Measurements from ENCODE around the gene OTUD3.
A peak's percentile ranks its signal among the peaks of the same experiment; 100 is the strongest.

OTUD3 gene

DNA sequence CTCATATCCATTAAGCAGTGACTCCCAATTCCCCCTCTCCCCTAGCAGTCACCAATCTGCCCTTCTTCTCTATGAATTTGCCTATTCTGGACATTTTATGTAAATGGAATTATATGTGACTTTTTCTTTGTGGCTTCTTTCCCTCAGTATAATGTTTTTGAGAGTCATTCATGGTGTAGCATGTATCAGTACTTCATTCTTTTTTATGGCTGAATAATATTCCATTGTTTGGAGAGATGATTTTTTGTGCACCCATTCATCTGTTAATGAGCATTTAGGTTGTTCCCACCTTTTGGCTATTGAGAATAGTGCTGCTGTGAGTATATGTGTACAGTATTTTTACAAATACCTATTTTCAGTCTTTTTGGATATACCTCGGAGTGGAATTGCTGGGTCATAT lies 19.5 kb downstream of the OTUD3 start:
- H3K27ac ChIP-seq = no peak overlapping the region
- TF ChIP-seq, protein P1, sequence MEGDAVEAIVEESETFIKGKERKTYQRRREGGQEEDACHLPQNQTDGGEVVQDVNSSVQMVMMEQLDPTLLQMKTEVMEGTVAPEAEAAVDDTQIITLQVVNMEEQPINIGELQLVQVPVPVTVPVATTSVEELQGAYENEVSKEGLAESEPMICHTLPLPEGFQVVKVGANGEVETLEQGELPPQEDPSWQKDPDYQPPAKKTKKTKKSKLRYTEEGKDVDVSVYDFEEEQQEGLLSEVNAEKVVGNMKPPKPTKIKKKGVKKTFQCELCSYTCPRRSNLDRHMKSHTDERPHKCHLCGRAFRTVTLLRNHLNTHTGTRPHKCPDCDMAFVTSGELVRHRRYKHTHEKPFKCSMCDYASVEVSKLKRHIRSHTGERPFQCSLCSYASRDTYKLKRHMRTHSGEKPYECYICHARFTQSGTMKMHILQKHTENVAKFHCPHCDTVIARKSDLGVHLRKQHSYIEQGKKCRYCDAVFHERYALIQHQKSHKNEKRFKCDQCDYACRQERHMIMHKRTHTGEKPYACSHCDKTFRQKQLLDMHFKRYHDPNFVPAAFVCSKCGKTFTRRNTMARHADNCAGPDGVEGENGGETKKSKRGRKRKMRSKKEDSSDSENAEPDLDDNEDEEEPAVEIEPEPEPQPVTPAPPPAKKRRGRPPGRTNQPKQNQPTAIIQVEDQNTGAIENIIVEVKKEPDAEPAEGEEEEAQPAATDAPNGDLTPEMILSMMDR (conservative IDR thresholded peaks at IDR 0.05) = no peak

DNA sequence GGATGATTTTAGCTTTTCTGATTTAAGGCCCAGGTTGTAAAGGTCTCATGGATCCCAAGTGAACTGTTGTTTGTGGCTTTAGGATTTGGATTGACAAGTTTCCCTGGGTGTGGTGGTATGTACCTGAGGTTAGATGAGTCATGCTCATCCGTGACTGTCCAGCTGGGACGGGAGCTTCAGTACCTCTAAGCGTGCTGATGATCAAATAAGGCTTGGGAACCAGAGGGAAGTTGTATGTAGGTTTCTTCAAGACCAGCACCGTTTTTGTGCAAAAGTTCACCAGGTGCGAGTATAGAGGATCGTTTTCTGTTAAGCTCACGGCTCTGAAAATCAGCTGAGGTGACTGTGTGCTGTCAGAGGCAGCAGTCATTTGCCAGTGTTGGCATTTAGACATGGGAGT lies 21.4 kb downstream of the OTUD3 start:
- TF ChIP-seq, protein P1 (conservative IDR thresholded peaks at IDR 0.05) = no peak
- H3K27ac ChIP-seq = peak overlapping the region; percentile 68

DNA sequence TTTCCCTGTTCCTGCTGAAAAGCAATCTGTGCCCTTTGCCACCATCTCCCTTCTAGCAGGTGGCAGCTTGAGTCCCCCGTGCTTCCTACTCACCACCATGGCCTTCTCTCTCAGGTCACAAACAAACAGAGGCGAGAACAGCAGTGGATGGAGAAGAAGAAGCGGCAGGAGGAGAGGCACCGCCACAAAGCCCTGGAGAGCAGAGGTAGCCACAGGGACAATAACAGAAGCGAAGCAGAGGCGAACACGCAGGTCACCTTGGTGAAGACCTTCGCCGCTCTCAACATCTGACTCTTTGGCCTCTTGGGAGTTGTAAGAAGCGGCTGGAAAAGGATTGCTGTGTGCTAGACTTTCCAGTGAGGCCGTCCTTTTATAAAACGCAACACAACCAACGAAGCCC lies 25.3 kb downstream of the OTUD3 start:
- peak overlapping the region; percentile 68 for H3K27ac ChIP-seq
- TF ChIP-seq, protein P1 (conservative IDR thresholded peaks at IDR 0.05) = no peak

DNA sequence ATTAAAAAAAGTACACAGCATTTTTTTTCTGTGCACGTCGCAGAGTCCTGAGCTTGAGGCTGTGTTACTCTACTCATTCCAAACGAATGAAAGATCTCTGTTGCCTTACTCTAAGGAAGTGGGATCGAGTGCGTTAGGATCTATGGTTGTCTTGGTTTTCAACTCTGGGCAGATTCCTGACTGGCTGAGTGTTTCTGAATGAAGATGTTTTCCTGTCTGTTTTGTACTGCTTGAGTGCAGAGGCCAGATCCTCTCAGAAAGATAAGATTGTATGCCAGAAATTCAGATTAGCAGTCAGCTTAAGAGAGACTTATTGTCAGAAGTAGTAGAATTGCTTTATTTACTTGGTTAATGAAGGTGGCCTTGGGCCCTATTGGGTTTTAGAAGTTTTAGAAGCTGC lies 27.2 kb downstream of the OTUD3 start:
- TF ChIP-seq, protein P1 (conservative IDR thresholded peaks at IDR 0.05) = no peak

DNA sequence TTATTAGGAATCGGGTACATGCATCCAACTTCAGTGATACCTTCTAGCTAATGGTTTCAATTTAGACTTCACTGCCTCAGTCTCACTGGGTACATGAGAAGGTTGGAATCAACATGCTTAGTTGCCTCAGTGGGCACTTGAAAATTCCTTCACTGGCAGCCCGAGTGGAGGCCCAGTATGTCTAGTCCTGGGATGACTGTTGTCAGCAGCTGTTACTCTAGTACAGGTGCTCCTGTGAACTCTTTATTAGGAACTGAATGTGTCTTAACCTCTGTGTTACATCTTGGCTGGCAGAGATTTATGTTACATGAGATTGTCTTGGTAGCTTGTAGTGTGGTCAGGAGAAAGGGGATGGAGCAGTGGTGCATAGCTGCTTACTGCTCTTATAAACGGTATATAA lies 27.8 kb downstream of the OTUD3 start:
- TF ChIP-seq, protein P1 (conservative IDR thresholded peaks at IDR 0.05) = no peak
- H3K27ac ChIP-seq = no peak overlapping the region

More for the DNA sequence above, 27.2 kb downstream of the OTUD3 start:
- H3K27ac ChIP-seq = no peak overlapping the region

DNA sequence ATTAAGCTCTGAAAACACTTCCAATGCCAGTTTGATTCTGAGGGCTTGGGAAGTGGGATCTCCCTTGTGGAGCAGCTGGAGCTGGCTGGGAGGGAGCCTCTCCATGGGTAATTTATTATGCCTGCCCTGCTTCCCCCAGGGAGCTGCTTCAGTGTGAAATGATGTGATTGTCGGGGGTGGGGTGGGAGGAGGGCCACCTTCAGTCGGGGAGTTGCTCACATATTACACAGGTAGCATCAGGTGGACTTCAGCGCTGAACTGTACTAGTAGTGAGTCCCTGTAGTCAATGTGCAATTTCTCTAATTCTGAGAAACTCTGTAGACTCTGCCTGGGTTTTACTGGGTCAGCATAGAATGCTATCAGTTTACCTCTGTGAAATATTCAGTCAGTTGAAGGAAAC lies 28.5 kb downstream of the OTUD3 start:
- TF ChIP-seq, protein P1 (conservative IDR thresholded peaks at IDR 0.05) = no peak
- no peak overlapping the region for H3K27ac ChIP-seq

DNA sequence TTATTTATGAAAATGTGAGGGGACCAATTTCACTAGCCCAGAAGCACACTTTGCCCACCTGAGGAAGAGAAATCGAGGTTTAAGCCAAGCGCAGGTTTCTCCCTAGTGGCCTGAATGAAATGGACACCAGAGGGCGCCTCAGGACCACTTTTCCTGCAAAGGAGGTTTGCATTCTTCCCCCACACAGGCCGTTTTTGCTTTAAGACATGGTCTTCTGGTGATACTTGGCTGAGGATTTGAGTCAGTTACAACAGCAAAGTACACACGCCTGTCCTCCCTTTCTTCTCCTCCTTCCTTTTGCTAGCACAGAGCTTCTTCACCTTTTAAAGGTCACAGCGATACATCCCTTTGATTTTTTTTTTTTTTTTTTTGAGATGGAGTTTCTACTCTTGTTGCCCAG lies 35.9 kb downstream of the OTUD3 start:
- TF ChIP-seq, protein P1 (conservative IDR thresholded peaks at IDR 0.05) = peak; percentile 87
- peak overlapping the region; percentile 34; the same call in 1 of the 2 replicates for H3K27ac ChIP-seq
